Measurements from ENCODE around the gene TNP1.

Gene TNP1

GRCh38 chr2:216859944-216860343 lies at the start of gene TNP1:
Gene TNP1 (minus strand): TSS chr2:216860064. CDS start chr2:216860034, 30 bp downstream.
- DNase-seq (ENCODE audit: low read depth), result no peak

- DNase-seq (ENCODE audit: low read depth), result no peak
Measured at GRCh38 chr2:216908300-216908699, 48.4 kb upstream of the TNP1 start.

GRCh38 chr2:216905649-216906329 lies 45.9 kb upstream of the TNP1 start:
- no peak for DNase-seq (ENCODE audit: low read depth)

GRCh38 chr2:216904974-216905373 lies 45.1 kb upstream of the TNP1 start:
- no peak for DNase-seq (ENCODE audit: low read depth)

- no peak for DNase-seq (ENCODE audit: low read depth)
Measured at GRCh38 chr2:216904554-216904953, 44.7 kb upstream of the TNP1 start.

- DNase-seq (ENCODE audit: low read depth), result no peak
Measured at GRCh38 chr2:216903470-216903869, 43.6 kb upstream of the TNP1 start.

- DNase-seq (ENCODE audit: low read depth), result no peak
Measured at GRCh38 chr2:216901273-216901672, 41.4 kb upstream of the TNP1 start.

GRCh38 chr2:216900406-216900805 lies 40.5 kb upstream of the TNP1 start:
- no peak for DNase-seq (ENCODE audit: low read depth)

- no peak for DNase-seq (ENCODE audit: low read depth)
Measured at GRCh38 chr2:216897561-216898203, 37.8 kb upstream of the TNP1 start.

- no peak for DNase-seq (ENCODE audit: low read depth)
Measured at GRCh38 chr2:216890138-216890537, 30.3 kb upstream of the TNP1 start.

GRCh38 chr2:216888887-216889622 lies 29.2 kb upstream of the TNP1 start:
- no peak for DNase-seq (ENCODE audit: low read depth)

- no peak for DNase-seq (ENCODE audit: low read depth)
Measured at GRCh38 chr2:216888081-216888480, 28.2 kb upstream of the TNP1 start.

GRCh38 chr2:216887138-216887537 lies 27.3 kb upstream of the TNP1 start:
- DNase-seq (ENCODE audit: low read depth), result no peak

GRCh38 chr2:216885117-216885553 lies 25.3 kb upstream of the TNP1 start:
- DNase-seq (ENCODE audit: low read depth), result no peak

GRCh38 chr2:216884347-216884746 lies 24.5 kb upstream of the TNP1 start:
- DNase-seq (ENCODE audit: low read depth), result no peak

GRCh38 chr2:216882876-216883275 lies 23.0 kb upstream of the TNP1 start:
- no peak for DNase-seq (ENCODE audit: low read depth)

- no peak for DNase-seq (ENCODE audit: low read depth)
Measured at GRCh38 chr2:216881411-216881810, 21.5 kb upstream of the TNP1 start.

GRCh38 chr2:216880509-216881184 lies 20.8 kb upstream of the TNP1 start:
- no peak for DNase-seq (ENCODE audit: low read depth)

- no peak for DNase-seq (ENCODE audit: low read depth)
Measured at GRCh38 chr2:216879727-216880508, 20.1 kb upstream of the TNP1 start.

GRCh38 chr2:216878072-216878471 lies 18.2 kb upstream of the TNP1 start:
- DNase-seq (ENCODE audit: low read depth), result no peak

GRCh38 chr2:216877085-216877484 lies 17.2 kb upstream of the TNP1 start:
- no peak for DNase-seq (ENCODE audit: low read depth)

- DNase-seq (ENCODE audit: low read depth), result no peak
Measured at GRCh38 chr2:216875862-216876261, 16.0 kb upstream of the TNP1 start.

Measured in activated T-cell treated with anti-CD3 and anti-CD28 coated beads for 1 hour (primary cell).